GM18508 (cell line): ENCODE measurements around the gene HSF4.
A peak's percentile ranks its signal among the peaks of the same experiment; 100 is the strongest.

Source experiments
- ATAC-seq: cut with Tn5 transposase; IDR thresholded peaks from one replicate; pipeline ENCODE4 v1.9.1; 2021; ENCODE audit warnings: moderate number of reproducible peaks; ENCODE audit not compliant: insufficient read depth, unreplicated experiment

The HSF4 gene

GRCh38 chr16:67183284-67183626, 18.7 kb downstream of the HSF4 start:
- ATAC-seq: no peak

GRCh38 chr16:67183627-67184452, 19.3 kb downstream of the HSF4 start, which contains the start of gene MATCAP1:
Gene MATCAP1 (minus strand): TSS chr16:67183963. CDS start chr16:67180610, 3,353 bp downstream.
- peak; percentile 81 for ATAC-seq

GRCh38 chr16:67184453-67184994, 20.0 kb downstream of the HSF4 start:
- ATAC-seq: no peak

- no peak for ATAC-seq
Measured at GRCh38 chr16:67184995-67185650, 20.6 kb downstream of the HSF4 start.

- ATAC-seq: no peak
Measured at GRCh38 chr16:67185651-67186134, 21.1 kb downstream of the HSF4 start.

- no peak for ATAC-seq
Measured at GRCh38 chr16:67186550-67186950, 22.0 kb downstream of the HSF4 start.

- ATAC-seq: no peak
Measured at GRCh38 chr16:67187175-67187890, 22.8 kb downstream of the HSF4 start.

- no peak for ATAC-seq
Measured at GRCh38 chr16:67188323-67188722, 23.8 kb downstream of the HSF4 start.

GRCh38 chr16:67188798-67189197, 24.3 kb downstream of the HSF4 start:
- no peak for ATAC-seq

- ATAC-seq: no peak
Measured at GRCh38 chr16:67190041-67190440, 25.5 kb downstream of the HSF4 start, which contains the start of gene EXOC3L1. Gene EXOC3L1 (minus strand): TSS chr16:67190136. CDS start chr16:67189676, 460 bp downstream.

- ATAC-seq: no peak
Measured at GRCh38 chr16:67190448-67191399, 26.2 kb downstream of the HSF4 start.

GRCh38 chr16:67191411-67191994, 27.0 kb downstream of the HSF4 start:
- no peak for ATAC-seq

GRCh38 chr16:67191995-67192681, 27.6 kb downstream of the HSF4 start, which contains the start of gene E2F4:
Gene E2F4 (plus strand): TSS chr16:67192155. CDS start chr16:67192228, 73 bp downstream.
- ATAC-seq: peak; percentile 42

GRCh38 chr16:67192781-67193361, 28.3 kb downstream of the HSF4 start:
- ATAC-seq: no peak

- ATAC-seq: no peak
Measured at GRCh38 chr16:67193536-67193935, 29.0 kb downstream of the HSF4 start.

GRCh38 chr16:67194260-67194659, 29.7 kb downstream of the HSF4 start:
- ATAC-seq: no peak

- ATAC-seq: no peak
Measured at GRCh38 chr16:67195676-67196075, 31.1 kb downstream of the HSF4 start.

- ATAC-seq: no peak
Measured at GRCh38 chr16:67196881-67197280, 32.3 kb downstream of the HSF4 start.
